ENCODE measurements around the gene TUBB. TPM values are rescaled to one million over a fixed set of nuclear protein-coding genes. Genes with fewer than 3 reads are reported as not detected.
A peak's percentile ranks its signal among the peaks of the same experiment; 100 is the strongest.

TUBB gene
- total and polyA plus RNA-seq, 9 of the 15 experiments (the other 6 are each of a cell fraction or from before 2014, with no cell fraction given): 971 to 2,870 (median 1,478) TPM

DNA sequence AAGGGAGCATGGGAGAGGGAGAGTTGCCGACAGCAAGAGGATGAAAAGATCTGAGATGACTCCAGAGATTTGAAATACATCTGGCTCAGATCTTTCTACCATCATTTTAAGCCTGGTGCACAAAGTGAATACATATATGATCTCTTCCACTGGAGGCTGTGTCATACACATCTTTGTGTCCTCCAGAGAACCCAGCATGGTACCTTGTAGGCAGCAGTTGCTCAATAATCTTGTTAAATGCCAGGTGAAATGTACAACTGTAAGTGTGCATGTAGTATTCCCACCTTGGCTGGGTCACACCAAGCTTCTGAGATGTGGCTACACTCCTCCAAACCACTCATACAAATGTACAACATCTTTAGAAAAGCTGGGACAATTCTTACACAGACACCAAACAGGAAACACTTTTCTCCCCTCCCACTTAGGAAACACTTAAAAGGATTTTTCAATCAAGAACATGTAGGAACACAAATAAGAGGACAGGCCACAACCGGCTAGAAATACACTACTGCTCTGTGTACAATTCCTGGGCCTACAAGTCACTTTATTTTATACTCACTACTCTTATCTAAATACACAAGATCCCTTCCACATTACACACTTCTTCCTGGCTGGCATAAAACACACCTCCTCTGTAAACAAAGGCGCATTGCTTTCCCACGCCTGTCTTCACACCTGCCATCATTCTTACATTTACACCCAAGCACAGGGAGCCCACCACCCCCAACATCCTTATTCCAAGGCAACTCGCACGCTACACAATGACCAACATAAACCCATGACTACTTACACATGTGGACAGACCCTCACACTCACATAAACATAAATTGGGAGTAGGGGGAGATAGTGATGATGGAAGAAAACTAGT, 28.0 kb downstream of the TUBB start (continued):
- TF ChIP-seq, protein P1, sequence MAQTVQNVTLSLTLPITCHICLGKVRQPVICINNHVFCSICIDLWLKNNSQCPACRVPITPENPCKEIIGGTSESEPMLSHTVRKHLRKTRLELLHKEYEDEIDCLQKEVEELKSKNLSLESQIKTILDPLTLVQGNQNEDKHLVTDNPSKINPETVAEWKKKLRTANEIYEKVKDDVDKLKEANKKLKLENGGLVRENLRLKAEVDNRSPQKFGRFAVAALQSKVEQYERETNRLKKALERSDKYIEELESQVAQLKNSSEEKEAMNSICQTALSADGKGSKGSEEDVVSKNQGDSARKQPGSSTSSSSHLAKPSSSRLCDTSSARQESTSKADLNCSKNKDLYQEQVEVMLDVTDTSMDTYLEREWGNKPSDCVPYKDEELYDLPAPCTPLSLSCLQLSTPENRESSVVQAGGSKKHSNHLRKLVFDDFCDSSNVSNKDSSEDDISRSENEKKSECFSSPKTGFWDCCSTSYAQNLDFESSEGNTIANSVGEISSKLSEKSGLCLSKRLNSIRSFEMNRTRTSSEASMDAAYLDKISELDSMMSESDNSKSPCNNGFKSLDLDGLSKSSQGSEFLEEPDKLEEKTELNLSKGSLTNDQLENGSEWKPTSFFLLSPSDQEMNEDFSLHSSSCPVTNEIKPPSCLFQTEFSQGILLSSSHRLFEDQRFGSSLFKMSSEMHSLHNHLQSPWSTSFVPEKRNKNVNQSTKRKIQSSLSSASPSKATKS (CRISPR knock-in tag; IDR thresholded peaks at IDR 0.05): no peak

DNA sequence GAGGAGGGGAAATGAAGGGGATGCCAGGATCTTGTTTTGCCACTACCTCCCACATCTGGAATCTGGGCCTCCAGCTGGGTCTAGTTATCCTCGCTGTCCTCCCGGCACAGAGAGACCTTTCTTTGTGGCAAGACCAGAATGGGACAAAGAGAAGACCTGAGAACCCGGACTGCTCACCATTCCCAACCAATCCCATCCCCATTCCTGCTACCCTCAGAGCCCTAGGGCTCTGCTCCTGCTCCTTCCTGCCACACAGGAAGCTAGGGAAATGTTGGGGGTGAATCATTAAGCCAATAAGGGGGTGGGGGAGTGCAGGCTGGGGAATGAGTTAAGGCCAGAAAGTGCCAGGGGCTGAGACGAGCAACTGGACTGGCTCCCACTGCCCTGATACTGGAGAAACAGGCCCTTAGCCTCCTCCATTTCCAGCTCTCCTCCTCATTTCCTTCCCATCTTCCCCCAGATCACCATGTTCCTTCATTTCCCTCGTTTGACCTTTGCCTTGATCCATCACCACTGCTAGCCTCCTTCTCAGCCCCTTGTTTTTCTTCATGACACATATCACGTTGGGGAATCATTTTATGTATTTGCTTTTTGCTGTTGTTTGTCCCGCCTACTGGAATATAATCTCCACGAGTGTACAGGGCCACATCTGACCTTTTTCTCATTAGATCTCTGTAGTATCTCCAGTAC, 28.8 kb downstream of the TUBB start:
- no peak for DNase-seq (ENCODE audit: extremely low read depth in 1 of 4, low spot score in 3 of 4)
- no peaks in the 10 kb centered on the region for H3K9me1 ChIP-seq (ENCODE audit: control insufficient read depth, insufficient read depth, low read length)
- H3K4me3 ChIP-seq: no peak overlapping the region
- H3K36me3 ChIP-seq (ENCODE audit: control insufficient read depth, insufficient read depth, low read length): no peaks in the 10 kb centered on the region
- H3K4me2 ChIP-seq (ENCODE audit: insufficient read depth, low read length): no peak overlapping the region
- no peak for FAIRE-seq
- intact Hi-C loops (cut with micrococcal nuclease) (no loop called here), in situ Hi-C loops (cut with MboI) (loop anchor here (5.0 kb wide), 1 partner anchor 63 kb away; no protein-coding TSS in a partner anchor)
- ATAC-seq: no peak
- H2AFZ ChIP-seq (ENCODE audit: low read depth, low read length): peak overlapping the region; percentile 78
- no peaks in the 10 kb centered on the region for H3K27me3 ChIP-seq (ENCODE audit: control insufficient read depth in 2 of 2, insufficient read depth in 2 of 2, low read length in 2 of 2)
- CTCF ChIA-PET (ENCODE audit: low intra/inter-chr PET ratio): no interaction called here
- H4K20me1 ChIP-seq (replicated peaks; ENCODE audit: control insufficient read depth, insufficient read depth, low read length): no peaks in the 10 kb centered on the region
- no TSS peak for BruUV-seq (replicated peaks)
- H3K9ac ChIP-seq (ENCODE audit: insufficient read depth in 1 of 2, low read depth in 2 of 2, low read length in 2 of 2): peak overlapping the region in 1 of 2 experiments; percentile 22; a peak in 1 of 4 replicates
- H3K27ac ChIP-seq (ENCODE audit: extremely low read depth, low read depth, low read length): no peak overlapping the region
- POLR2A ChIA-PET: interaction anchor here (0.9 to 1.2 kb wide), 4 partner anchors 10 to 71 kb away, joined by 3 to 4 read pairs (median 3); no protein-coding TSS in a partner anchor
- WGBS (ENCODE audit: insufficient coverage, low coverage, missing lambda C conversion rate): 26% methylated on average over 8 of the region's 8 CpGs
- H3K9me3 ChIP-seq (replicated peaks; ENCODE audit: control insufficient read depth, insufficient read depth, low read depth, low read length): no peaks in the 10 kb centered on the region
- H3K79me2 ChIP-seq (ENCODE audit: control insufficient read depth, insufficient read depth, low read length): peaks cover 4% of the 10 kb centered on the region
- peaks cover 24 to 32% of the 10 kb centered on the region in 2 experiments for H3K4me1 ChIP-seq (replicated peaks in 1 of 2; ENCODE audit: control insufficient read depth in 2 of 2, insufficient read depth in 2 of 2, low read length in 2 of 2)
- TF ChIP-seq CXXC5 (CRISPR knock-in tag; IDR thresholded peaks at IDR 0.05) (no peak), NR4A1 (CRISPR knock-in tag; IDR thresholded peaks at IDR 0.05) (no peak), NR4A1 (tag; IDR thresholded peaks at IDR 0.05) (no peak), KLF13 (tag; IDR thresholded peaks at IDR 0.05; ENCODE audit: borderline replicate concordance, low read depth) (no peak), YBX1 (IDR thresholded peaks at IDR 0.05) (no peak), EGR1 (conservative IDR thresholded peaks at IDR 0.05) (no peak), HNRNPL (IDR thresholded peaks at IDR 0.05; ENCODE audit: low read depth, low read length) (no peak), HOXB6 (CRISPR knock-in tag; IDR thresholded peaks at IDR 0.05; ENCODE audit: borderline replicate concordance) (no peak), GATAD2B (IDR thresholded peaks at IDR 0.05; ENCODE audit: borderline replicate concordance) (no peak)
- TF ChIP-seq, protein P2, sequence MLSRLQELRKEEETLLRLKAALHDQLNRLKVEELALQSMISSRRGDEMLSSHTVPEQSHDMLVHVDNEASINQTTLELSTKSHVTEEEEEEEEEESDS (CRISPR knock-in tag; IDR thresholded peaks at IDR 0.05): no peak

Measured in K562 (cell line).